ENCODE measurements around the gene LRRC61.
"Not testable (repeated sequence)": the region's sequence is repeated elsewhere in the genome, so short reads cannot be mapped to it uniquely, and the experiment has no call there.

- TF ChIP-seq CTCF (conservative IDR thresholded peaks at IDR 0.05; ENCODE audit: low read length); EZH2phosphoT487 (IDR thresholded peaks at IDR 0.05; ENCODE audit: borderline replicate concordance, low read depth, low read length): not testable (repeated sequence)
Measured at GRCh38 chr7:150316987-150317386, 6.2 kb upstream of the LRRC61 start.

Data from OCI-LY7 (cell line).